NCI-H524 (cell line): ENCODE measurements around the gene RICTOR.

Source experiments
- DNase-seq, 2 experiments: peaks; one replicate each; lab custom pipeline; 2025; lab: John Stamatoyannopoulos, UW

Gene RICTOR, protein sequence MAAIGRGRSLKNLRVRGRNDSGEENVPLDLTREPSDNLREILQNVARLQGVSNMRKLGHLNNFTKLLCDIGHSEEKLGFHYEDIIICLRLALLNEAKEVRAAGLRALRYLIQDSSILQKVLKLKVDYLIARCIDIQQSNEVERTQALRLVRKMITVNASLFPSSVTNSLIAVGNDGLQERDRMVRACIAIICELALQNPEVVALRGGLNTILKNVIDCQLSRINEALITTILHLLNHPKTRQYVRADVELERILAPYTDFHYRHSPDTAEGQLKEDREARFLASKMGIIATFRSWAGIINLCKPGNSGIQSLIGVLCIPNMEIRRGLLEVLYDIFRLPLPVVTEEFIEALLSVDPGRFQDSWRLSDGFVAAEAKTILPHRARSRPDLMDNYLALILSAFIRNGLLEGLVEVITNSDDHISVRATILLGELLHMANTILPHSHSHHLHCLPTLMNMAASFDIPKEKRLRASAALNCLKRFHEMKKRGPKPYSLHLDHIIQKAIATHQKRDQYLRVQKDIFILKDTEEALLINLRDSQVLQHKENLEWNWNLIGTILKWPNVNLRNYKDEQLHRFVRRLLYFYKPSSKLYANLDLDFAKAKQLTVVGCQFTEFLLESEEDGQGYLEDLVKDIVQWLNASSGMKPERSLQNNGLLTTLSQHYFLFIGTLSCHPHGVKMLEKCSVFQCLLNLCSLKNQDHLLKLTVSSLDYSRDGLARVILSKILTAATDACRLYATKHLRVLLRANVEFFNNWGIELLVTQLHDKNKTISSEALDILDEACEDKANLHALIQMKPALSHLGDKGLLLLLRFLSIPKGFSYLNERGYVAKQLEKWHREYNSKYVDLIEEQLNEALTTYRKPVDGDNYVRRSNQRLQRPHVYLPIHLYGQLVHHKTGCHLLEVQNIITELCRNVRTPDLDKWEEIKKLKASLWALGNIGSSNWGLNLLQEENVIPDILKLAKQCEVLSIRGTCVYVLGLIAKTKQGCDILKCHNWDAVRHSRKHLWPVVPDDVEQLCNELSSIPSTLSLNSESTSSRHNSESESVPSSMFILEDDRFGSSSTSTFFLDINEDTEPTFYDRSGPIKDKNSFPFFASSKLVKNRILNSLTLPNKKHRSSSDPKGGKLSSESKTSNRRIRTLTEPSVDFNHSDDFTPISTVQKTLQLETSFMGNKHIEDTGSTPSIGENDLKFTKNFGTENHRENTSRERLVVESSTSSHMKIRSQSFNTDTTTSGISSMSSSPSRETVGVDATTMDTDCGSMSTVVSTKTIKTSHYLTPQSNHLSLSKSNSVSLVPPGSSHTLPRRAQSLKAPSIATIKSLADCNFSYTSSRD (N-terminal part only)

DNA sequence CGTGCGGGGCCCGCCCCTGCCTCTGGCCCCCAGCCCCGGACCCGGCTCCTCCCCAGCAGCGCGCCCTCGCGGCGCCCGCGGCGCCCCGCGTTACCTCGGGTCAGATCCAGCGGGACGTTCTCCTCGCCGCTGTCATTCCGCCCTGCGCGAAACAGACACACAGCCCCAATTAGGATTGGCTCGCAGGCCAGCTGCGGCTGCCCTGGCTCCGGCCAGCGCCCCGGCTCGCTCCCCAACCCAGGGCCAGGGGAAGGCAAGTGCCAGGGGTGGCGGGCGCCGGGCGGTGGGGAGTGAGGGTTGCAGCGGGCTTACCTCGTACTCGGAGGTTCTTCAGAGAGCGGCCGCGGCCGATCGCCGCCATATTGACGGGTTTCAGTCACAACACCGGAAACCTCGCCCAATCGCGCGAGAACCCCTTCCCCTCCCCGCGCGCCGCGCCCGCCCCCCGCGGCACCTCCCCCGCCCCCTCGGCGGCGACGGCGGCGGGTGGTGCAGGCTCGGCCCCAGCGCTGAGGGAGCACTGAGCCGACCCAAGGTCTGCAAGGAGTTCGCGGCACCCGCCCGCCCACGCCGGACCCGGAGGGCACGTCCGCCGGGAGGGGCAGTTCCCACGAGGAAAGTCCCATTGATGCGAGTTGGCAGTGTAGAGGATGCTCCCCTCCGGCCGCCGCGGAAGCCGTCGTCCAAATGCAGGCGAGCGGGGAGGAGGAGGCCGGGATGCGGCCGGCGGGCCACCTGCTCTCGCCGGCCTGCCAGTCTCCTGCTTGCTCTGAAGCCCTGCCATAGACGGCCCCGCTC, at the start of gene RICTOR:
Gene RICTOR, minus strand, starts transcription at position 383 of the 798 bp plus-strand sequence. Its CDS starts 22 bp downstream, at position 361.
- DNase-seq, result peak; percentile 83 to 93

DNA sequence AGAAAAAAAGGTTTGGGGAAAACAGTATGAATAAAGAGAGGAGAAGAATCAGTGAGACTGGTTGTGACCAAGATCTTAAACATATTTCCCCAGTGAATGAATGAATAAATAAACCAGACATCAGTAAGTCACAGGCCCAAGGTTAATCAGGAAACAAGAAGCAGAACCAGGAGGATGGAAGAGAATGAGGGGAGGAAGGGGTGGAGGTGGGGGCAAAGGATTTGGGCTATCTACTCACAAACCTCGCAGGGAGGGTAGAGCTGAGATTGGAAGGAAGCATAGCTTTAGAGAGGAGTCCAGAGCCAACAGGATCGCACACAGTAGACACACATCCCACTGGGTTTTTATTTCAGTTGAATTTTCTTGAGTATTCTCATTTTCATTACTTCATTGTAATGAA, 47.7 kb upstream of the RICTOR start:
- no peak for DNase-seq

DNA sequence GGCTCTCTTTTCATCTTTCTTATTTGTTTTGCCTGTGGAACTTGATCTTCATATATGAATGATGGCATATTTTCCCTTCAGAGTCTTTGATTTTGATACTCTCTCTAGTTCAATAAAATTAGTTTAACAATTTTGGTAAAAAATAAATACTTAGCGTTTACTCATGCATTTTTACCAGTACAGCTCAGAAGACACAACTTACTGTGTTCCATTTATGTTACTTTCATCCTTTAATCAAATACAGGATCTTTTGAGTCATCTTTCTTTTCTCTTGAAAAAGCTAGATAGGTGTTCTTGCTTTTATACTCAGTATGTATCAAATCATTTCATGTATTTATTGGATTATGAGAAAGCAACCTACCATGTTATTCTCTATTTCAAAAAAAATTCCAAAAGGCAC, 47.1 kb upstream of the RICTOR start:
- no peak for DNase-seq

DNA sequence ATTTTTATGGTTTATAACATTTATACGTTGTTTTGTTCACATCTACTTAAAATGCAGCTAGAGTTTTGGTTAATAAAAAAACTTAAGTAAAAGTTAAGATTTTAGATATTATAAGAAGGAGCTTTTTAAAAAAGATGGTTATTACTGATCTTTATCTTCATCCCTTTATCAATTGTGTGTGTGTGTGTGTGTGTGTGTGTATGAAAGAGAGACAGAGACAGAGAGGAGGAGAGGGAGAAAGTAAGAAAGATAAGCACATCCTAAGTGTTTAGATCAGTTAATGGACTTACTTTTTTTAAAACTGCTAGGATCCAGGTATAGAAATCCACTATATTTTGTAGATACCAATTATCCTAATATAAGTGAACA, 45.8 kb upstream of the RICTOR start:
- DNase-seq, result no peak

DNA sequence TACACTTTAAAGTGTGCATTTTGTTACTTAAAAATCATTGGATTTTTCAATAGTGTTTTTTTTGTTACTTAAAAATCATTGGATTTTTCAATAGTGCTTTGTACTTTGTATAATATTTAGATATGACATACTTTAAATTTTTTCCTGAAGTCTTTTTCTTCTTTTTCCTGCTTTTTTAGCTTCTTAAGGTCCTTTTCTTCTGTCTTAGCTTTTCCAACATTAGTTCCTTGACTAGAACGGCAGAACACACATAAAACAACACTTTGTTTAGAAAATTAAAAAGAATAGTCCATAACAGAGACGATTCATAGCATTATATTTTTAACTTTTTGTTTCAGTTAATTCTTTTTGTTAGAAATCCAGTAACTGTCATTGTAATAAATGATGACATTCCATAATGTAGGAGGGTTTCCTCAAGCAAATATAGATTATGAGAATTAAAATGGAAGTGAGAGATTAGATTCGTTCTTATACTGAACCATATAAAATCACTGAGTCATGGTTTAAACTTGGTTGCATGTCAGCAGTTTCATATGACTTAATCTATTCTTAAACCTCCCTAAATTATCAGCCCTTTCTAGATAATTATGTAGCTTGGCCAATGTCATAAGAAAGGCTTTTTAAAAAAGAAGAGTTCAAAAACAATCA, 45.3 kb upstream of the RICTOR start:
- no peak for DNase-seq

DNA sequence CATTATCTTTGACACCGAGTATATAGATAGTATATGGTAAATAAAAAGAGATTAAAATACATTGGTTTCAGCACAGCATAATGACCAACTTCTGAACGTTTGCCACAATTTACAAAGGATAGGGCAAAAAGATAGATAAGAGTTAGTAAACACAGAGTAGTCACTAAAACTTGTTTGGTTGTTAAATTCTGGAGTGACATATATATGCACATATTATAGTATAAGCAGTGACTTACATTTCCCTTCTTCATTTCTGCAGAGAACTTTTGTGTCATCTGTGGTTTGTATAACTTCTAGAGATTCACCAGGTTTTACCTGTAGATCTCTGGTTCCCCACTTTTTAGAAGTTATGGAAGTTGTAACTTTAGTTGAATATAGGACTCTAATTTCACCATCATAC, 44.4 kb upstream of the RICTOR start:
- no peak for DNase-seq

DNA sequence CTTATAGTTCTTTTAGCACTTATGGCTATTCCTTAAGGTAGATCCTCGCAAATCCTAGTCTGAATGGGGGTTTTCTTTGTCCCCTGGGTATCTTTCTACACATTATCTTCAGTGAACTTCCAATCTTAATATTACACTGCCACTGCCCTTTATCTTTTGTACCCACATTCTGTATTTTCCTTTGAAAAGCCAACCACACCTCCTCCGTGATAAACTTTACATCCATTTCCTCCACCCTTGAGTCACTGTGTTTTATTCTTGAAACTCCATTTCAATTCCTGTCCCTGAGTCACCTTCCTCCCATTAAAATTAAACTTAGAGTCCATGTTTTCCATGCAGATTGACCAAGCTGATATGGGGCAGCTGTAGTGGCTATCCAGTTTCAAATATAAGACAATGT, 43.2 kb upstream of the RICTOR start:
- no peak for DNase-seq

DNA sequence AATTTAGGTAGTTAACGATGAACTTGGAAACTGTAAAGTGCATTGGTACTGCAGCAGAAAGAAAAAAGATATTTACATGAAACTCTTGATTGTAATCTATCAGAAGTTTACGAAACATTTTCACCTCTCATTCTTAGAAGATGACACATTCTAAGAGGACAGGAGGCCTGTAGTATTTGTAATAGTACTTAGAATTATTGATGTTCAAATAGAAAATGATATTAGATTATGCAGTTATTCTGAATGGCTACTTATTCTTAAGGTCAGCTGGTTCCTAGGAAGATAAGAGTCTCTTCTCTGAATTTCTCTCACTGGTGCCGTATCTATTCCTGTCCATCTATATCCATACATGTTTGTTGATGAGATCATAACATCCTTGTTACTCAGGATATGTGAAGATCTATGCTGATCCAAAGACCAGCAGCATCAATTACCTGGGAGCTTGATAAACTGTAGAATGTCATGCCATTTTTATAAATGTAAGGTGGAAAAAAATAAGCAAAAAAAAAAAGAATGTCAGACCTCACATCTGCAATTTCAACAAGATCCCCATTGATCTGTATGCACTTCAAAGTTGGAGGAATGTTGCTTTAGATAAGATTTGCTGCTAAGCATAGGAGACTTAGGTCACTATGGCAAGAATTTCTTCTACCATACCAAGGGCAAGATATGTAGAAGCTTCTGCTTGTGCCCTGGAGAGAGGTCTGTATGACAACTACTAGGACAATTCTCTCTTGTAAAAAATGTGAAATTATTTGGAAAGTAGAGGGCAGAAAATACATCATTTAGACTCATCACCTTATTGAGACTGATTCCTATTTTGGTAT, 42.4 kb upstream of the RICTOR start:
- DNase-seq, result no peak

DNA sequence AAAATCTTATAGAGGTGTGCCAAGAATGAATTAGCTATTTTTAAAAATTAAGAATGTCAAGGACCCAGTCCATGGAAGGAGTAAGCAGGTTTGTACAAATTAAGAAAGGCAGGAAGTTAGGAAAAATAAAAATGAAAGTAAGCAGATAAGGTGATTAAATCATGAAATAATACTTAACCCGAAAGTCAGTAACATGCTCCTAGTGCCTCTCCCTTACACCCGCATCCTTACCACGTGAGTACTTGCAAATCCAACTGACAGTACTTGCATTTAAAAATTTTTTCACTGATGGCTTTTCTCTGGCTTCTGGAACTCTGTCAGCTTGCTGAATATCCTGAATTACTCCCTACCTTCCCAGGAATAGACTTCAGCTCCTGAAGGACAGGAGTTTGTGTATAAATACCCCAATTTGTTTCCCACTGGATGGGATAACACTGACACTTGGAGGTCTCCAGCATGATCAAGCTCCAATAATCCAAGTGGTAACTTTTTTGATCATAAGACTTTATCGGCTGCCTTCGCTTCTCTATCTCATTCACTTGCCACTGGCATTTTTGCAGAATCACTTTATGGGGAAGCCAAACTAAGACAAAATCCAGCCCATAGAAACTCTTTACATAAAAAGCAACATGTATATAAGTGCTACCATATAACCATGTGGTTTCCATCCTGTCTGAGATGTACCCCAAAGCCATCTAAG, 41.6 kb upstream of the RICTOR start:
- DNase-seq, result no peak

DNA sequence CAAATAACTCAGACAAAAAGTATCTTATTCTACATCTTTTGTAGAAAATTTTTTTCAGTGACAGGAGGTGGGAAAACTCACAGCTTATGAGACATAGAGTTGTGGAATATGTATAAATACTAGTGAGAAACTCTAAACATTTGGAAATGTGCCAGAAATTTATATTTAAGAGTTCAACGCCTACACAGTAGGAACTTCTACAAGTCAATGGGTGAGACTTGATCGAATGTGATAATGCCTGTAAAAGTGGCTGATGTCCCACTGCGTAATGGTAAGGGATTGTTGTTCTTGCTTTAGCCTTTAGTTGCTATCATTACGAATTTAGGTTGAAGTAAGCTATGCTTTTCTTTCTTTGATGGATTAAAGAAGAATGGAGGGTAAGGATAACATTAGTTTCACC, 40.0 kb upstream of the RICTOR start:
- DNase-seq, result no peak

DNA sequence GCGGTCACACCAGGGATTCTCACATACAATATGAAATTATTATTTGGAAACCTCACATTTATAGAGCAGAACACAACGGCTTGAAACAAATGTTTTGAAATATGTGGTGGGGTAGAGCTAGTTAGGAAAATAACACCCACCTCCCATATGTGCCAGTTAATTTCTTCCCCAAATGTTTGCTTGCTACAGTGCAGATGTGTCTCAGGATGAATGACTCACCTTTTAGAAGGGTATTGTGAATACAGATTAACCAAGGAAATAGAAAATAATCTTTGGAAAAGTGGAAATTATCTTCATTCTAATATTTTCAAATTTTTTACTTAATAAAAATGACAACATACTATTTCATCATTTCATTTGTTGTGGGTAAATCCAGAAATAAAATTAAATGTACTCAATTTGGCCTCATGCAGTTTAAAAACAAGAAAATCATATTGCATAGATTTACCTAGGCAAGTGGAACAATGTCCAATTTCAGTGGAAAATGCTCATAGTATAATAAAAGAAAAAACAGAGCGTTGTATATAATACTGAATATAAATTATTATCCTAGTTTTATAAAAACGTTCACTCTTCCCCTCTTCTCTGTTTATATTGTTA, 39.3 kb upstream of the RICTOR start:
- DNase-seq, result no peak

DNA sequence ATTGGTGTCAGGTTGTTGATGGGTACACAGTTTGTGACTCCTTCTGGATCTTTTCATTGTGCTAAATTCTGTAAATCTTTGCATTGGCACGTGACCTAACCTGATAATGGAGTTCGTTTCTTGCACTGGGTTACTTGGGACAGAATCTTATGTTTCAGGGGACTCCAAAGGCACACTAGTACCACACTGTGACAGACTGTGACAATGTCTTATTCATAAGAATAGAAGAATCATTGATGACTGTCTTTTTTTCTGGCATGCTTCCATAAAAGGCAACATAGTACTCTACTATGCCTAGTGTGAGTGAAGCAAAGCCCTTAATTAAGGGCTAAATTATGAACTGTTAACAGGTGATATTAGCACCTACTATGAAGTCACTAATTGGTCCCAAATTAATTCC, 35.4 kb upstream of the RICTOR start:
- no peak for DNase-seq

DNA sequence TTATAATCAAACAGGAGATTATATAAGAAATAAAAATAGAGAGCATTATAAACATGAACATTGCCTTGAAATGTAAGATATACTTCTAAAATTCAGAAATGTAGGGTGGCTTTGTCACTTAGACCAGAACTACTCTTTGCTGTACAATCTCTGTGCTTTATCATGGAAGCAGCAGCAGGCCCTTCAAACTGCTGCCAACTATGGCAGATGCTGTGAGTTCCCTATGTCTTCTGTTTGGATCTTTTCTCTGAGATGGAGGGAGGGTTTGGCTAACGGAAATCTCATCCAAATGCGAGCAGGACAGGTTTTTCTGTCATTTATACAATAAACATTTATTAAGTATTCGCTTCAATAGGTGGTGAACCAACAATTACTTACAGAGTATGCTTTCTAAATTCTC, 34.8 kb upstream of the RICTOR start:
- DNase-seq, result no peak

DNA sequence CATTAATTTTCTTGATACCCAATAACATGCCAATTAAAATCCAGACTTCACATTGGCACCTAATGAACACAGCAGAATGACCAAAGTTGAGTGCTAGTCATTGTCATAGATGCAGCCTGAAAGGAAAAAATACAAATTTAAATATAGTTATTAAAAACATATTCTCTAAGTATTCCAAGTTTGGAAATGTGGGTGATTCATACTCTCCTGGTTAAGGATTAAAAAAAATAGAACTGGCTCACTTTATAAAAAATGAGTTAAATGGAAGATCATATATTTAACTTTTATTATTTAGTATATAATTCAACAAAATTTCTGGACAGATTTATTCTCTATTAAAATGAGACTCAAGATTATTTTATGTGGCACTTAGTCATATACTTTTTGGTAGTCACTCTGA, 33.2 kb upstream of the RICTOR start:
- no peak for DNase-seq

DNA sequence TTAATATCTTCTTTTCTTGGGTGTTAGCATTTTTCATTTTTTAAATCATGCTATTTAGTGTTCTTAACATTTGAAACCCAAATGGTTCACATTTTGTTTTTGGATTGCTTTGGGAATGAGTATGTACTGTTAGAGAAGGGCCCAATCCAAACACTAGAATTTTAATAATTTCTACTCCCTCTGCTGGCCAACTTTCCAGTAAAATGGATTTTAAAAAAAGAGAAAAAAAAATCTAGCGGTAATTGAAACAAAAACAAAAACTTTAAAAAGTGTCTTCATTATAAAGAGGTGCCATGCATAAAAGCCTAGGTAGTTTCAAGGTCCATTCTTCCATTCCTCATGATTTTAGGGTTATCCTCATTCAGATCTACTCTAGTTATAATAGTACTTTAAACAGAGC, 32.1 kb upstream of the RICTOR start:
- DNase-seq, result no peak

DNA sequence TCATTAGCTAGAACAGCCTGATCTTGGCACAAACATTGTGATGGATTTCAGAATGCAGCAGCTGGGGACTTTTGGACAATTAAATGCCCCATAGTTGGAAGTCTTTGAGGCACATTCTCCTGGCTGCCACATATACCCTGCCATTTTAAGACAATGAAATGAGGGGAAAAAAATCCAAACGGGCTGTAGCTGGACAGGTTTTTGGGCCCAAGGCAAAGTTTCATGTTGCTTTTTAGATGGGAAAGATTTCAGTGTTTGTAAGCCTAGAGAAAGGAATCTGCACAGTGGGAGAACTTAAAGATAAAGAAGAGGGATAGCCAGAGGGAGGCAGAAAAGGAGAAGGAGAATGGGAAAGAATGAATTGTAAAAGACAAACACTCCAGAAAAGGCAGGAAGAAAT, 30.0 kb upstream of the RICTOR start:
- DNase-seq, result no peak

DNA sequence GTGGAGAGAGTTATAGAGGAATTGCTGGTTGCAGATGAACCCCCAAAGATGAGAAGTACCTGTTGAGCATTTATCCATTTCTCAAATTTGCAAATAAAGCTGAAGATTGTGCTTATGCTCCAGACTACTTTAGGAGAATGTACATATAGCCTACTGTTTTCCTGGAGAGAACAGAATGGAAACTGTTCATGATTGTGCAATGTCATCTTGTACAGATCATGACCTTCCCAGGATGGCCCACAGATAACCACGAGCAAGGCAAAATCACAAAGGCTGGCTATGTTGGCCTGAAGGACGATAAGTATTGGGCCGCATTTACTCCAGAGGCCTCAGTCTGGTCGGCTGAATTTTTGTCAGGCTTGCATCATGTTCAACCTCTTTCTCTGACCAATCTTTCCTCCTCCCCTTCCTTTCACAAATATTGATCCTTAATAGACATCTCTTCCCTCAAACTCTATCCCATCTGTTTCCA, 28.5 kb upstream of the RICTOR start:
- no peak for DNase-seq

DNA sequence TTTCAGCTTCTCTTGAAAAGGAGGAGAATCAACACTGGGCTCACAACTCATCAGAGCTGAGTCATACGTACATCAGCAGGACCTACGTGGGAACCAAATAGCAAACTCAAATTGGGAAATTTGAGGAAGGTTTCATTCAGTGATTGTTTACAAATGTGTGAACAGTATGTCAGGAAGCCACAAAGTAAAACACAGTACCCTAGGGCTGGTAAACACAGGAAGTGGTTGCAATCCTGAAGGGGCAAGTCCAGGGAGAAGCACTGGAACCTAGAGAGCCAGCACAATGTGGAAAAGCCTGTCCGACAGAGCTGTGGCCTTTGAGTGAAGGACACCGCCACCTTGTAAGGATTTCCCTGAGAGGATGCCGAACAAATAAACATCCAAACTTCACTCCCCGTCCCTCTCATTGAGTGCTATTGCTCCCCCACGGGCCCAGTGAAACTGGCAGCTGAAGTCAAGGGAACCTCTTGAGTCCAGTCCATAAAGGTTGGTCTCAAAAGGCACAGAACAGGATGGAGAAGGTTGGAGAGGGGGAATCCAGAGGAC, 26.7 kb upstream of the RICTOR start:
- DNase-seq, result no peak
